GM12801 (cell line): ENCODE data around the gene CHKB.

Source experiments
- TF ChIP-seq, protein P1 (sequence below): IDR thresholded peaks from one replicate; pipeline ENCODE4 v1.5.1; 2011; ENCODE audit warnings: control low read depth; ENCODE audit not compliant: insufficient read length; ENCODE audit errors: extremely low read depth

Gene CHKB

DNA sequence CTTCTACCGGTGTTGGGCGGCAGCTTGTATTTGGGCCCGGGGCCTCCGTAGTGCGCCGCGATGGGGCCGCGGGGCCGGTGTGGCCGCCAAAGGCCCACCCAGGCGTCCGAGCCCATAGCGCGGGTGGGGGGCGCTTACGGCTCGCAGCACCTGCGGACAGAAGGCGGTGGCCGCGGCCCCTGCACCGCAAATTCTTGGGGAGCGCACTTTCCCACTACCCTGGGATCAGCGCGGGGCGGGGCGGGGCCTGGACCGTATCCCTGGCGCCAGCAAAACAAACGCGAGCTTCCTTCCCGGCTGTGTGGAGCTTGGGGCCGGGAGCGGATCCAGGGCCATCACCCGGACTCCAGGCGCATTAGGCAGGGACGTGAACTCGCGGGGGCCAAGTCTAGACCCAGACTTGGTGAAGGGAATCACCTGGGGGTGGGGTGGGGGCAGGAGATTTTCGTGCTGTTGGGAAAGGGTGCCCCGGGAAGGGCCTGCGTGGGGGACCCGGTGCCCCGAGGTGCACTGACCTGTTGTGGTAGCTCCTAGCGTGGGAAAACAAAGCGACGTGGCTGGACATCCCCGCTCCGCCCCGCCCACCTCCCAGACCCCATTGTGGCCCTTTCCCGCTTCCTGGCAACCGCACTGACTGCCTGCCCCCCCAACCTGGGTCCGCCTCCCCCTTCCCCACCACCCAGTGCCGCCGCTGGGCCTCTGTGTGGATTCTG is 50.5 kb downstream of the CHKB start:
- TF ChIP-seq, protein P1, sequence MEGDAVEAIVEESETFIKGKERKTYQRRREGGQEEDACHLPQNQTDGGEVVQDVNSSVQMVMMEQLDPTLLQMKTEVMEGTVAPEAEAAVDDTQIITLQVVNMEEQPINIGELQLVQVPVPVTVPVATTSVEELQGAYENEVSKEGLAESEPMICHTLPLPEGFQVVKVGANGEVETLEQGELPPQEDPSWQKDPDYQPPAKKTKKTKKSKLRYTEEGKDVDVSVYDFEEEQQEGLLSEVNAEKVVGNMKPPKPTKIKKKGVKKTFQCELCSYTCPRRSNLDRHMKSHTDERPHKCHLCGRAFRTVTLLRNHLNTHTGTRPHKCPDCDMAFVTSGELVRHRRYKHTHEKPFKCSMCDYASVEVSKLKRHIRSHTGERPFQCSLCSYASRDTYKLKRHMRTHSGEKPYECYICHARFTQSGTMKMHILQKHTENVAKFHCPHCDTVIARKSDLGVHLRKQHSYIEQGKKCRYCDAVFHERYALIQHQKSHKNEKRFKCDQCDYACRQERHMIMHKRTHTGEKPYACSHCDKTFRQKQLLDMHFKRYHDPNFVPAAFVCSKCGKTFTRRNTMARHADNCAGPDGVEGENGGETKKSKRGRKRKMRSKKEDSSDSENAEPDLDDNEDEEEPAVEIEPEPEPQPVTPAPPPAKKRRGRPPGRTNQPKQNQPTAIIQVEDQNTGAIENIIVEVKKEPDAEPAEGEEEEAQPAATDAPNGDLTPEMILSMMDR, result no peak

DNA sequence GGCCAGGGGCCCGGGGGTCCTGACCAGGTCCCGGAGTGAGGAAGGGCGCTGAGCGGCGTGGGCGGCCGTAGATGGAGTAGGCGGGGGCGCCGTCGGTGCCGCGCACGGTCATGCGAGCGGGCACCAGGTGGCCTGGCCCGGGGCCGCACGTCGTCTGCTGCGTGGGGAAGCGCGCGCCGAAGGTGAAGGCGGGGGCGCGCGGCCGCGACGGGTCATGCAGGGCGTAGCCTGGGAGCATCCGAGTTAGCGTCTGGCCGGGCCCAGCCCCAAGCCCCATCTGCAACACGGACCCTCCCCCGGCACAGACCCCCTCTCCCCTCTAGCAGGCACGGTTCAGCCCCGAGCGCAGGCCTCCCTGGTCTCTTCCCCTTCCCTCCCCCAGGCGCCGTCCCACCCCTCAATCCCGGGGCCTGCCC is 51.1 kb downstream of the CHKB start:
- TF ChIP-seq, protein P1, result no peak

DNA sequence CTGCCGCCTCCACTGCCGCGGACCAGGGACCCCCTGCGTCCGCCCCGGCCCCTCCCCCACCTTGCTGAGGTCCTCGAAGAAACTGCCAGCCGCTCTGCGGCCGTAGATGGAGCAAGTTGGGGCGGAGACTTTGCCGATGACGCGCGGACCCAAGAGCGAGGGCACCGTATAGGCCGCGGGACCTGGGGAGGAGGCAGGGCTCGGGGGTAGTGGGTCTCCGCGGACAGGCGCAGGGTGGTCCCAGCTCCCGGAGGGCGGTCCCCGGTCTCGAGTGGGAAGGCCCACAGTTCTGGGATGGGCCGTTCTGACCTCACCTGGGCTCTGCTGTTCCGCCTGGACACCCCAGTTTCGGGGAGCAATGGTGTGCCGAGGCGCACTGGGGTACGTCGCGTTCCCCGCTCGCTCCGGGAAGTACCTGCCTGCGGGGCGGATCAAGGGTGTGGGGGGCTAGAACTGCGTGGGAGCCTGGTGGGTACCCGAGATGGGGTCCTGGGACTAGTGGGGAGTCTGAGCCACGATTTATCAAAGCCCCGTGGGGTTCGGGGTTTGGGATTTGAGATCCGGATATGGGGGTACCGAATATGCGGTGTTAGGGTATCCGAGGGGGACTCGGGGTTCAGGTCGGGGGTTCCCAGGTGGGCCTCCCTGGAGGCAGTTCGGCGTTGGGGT is 51.6 kb downstream of the CHKB start:
- TF ChIP-seq, protein P1, result no peak

DNA sequence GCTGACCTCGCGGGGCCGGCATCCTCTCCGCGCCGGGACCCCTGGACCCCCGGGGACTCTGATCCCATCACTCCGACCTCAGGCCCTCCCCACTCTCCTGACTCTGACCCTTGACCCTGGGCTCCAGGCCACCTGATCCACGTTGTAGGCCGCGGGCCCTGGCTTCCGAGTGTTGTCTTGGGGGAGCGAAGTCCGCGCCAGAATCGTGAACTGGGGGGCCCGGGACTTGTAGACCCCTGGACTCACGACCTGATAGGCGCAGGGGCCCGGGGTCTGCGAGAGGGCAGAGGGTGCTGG is 52.1 kb downstream of the CHKB start:
- TF ChIP-seq, protein P1, result no peak

DNA sequence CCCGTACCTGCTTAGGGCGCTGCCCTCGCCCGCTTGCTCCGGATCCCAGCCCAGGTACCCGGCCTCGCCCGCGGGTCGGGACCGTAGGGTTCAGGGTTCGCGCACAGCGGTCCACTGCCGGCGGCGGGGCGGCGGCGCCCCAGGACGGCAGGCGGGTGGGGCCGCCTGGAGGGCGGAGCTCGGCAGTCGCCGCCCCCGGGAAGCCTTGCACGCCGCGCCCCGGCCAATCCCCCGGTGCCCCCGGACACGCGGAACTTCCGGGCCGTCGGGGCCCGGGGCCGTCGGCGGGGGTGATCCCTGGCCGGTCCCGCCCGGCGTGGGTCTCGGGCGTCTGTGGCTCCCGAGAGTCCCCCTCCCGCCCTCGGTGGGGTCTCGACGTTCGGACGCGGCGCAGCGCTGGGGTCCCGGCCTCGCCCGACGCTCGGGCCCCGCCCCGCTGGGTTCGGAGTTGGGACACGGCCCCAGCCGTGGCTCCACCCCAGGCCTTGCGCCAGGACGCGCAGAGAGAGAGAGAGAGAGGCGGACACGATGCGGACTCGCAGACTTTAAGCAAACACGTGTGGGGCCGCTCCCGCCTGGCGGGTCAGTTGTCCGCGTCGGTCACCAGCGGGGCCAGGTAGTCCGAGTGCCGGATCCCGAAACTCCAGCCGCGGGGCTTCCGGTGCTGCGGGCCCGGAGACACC is 52.6 kb downstream of the CHKB start, which contains the start of gene TYMP:
TYMP (minus strand) TSS at position 116 of the 683 bp plus-strand sequence. CDS start 303 bp downstream, outside the sequence.
- TF ChIP-seq, protein P1, result no peak

DNA sequence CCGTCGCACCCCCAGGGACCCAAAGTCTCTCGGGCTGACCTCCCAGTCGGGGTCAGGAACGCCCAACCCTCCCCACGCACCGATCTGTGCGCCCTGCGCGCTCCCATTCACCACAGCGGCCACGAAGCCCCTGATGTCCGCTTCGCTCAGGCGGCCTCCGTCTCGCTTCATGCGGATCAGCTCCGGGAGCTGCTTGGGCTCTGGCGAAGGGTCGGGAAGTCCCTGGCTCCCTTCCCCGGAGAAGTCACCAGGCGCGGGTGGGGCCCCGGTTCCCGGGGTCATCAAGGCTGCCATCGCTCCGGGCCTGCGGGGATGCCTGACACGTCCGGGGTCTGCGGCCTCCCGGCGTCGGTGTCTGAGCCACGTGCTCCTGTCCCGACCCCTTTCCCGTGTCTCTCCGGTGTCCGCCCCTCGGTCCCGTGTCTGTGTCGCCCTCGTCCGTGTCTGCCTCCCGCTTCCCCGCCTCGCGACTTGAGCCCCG is 53.2 kb downstream of the CHKB start:
- TF ChIP-seq, protein P1, result no peak
